ENCODE results near the gene SYNE2. TPM values are rescaled to one million over a fixed set of nuclear protein-coding genes. Genes with fewer than 3 reads are reported as not detected.

Gene SYNE2
- total and polyA plus RNA-seq, 2 donors from 2014 or later = 65.9 to 461 TPM

DNA sequence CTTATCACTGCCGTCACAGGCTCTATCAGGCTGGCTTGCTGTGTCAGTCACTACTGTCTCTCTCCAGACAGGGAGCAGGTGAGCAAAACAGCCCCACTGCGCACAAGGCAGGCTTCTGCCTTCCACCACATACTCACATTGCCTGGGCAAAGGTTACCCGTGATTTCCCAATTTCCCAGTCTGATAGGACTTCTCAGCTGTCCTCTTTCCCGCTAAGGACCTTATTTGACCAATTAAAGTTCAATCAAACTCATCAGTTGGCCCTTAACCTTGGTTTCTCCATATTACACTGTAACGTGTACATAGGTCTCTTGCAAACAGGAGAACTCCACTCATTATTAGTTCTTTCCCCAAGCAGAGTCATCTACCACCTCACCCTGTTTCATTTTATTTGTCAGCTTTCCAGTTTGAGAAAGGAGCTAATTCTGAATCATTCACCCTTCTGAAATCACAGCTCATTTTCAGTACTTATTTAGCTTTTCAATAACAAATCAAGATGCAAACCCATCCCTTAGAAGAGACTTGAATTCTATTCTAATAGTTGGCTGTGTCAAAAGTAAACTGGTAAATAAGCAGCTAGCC, 270.5 kb downstream of the SYNE2 start:
- Histone ChIP-seq H3K4me3 (ENCODE audit: low read length in 3 of 3) (no peak overlapping the region), H3K27ac (ENCODE audit: low read depth in 2 of 2, low read length in 2 of 2) (peak overlapping the region in 1 of 2 donors; percentile 3), H3K9ac (ENCODE audit: low read length in 3 of 3) (no peak overlapping the region), H3K9me3 (ENCODE audit: control insufficient read depth in 2 of 3, insufficient read depth in 1 of 3, low read length in 3 of 3) (no peaks in the 10 kb centered on the region), H3K4me1 (ENCODE audit: control insufficient read depth in 2 of 3, insufficient read depth in 2 of 3, low read depth in 1 of 3, low read length in 3 of 3) (no peaks in the 10 kb centered on the region), H3K36me3 (ENCODE audit: control insufficient read depth in 2 of 3, insufficient read depth in 3 of 3, low read length in 3 of 3) (peaks cover 15 to 57% (median 38%) of the 10 kb centered on the region in 3 donors), H3K27me3 (ENCODE audit: control insufficient read depth, insufficient read depth, low read length) (no peaks in the 10 kb centered on the region)
- FAIRE-seq (no peak), DNase-seq (peak in 1 of 5 donors; percentile 12)
- intact Hi-C loops (cut with DNase I) = no loop called here
- TF ChIP-seq, protein P1, sequence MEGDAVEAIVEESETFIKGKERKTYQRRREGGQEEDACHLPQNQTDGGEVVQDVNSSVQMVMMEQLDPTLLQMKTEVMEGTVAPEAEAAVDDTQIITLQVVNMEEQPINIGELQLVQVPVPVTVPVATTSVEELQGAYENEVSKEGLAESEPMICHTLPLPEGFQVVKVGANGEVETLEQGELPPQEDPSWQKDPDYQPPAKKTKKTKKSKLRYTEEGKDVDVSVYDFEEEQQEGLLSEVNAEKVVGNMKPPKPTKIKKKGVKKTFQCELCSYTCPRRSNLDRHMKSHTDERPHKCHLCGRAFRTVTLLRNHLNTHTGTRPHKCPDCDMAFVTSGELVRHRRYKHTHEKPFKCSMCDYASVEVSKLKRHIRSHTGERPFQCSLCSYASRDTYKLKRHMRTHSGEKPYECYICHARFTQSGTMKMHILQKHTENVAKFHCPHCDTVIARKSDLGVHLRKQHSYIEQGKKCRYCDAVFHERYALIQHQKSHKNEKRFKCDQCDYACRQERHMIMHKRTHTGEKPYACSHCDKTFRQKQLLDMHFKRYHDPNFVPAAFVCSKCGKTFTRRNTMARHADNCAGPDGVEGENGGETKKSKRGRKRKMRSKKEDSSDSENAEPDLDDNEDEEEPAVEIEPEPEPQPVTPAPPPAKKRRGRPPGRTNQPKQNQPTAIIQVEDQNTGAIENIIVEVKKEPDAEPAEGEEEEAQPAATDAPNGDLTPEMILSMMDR (IDR thresholded peaks at IDR 0.05; ENCODE audit: borderline replicate concordance, extremely low read depth, insufficient read depth) = no peak

DNA sequence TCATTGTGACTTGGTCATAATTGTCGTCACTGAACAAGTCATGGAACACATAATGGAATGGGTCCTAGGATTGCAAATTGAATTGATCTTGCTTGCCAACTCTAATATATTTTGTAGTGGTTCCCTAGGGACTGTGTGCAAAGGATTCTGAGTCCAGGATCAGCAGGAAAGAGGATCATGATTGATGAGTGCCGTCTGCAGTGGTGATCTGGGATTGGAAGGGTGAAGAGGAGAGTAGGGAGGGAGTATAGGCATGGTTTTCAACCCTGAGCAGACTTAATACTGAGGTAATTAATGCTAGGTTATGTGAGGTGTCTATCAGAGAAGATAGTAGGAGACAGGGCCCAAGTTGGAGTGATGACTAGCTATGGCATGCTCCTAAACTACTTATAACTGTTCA, 272.5 kb downstream of the SYNE2 start:
- FAIRE-seq = no peak
- intact Hi-C loops (cut with DNase I) = no loop called here
- no peak overlapping the region for H3K9ac ChIP-seq (ENCODE audit: low read length in 3 of 3)

DNA sequence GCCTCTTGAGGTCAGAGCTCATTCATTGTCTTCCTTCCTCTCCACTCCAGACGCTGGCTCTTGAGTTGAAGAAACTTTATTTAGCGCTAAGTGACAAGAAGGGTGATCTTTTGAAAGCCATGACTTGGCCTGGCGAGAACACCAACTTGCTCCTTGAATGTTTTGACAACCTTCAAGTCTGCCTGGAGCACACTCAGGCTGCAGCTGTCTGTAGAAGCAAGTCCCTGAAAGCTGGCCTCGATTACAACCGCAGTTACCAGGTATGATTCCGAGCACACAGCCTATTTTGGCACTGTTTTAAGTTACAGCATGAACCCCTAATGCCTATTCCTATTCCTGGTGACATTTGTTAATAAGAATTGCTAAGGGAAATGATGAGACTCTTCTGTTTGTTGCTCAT, 273.7 kb downstream of the SYNE2 start:
- Histone ChIP-seq H3K27ac (ENCODE audit: low read depth in 2 of 2, low read length in 2 of 2) (no peak overlapping the region), H3K4me1 (ENCODE audit: control insufficient read depth in 2 of 3, insufficient read depth in 2 of 3, low read depth in 1 of 3, low read length in 3 of 3) (no peaks in the 10 kb centered on the region), H3K9ac (ENCODE audit: low read length in 3 of 3) (no peak overlapping the region), H3K36me3 (ENCODE audit: control insufficient read depth in 2 of 3, insufficient read depth in 3 of 3, low read length in 3 of 3) (peaks cover 15 to 61% (median 53%) of the 10 kb centered on the region in 3 donors), H3K27me3 (ENCODE audit: control insufficient read depth, insufficient read depth, low read length) (no peaks in the 10 kb centered on the region), H3K4me3 (ENCODE audit: low read length in 3 of 3) (no peak overlapping the region), H3K9me3 (ENCODE audit: control insufficient read depth in 2 of 3, insufficient read depth in 1 of 3, low read length in 3 of 3) (no peaks in the 10 kb centered on the region)
- intact Hi-C loops (cut with DNase I) = no loop called here
- no peak for DNase-seq
- TF ChIP-seq, protein P1 (IDR thresholded peaks at IDR 0.05; ENCODE audit: borderline replicate concordance, extremely low read depth, insufficient read depth) = no peak
- FAIRE-seq = no peak

More for the DNA sequence above, 272.5 kb downstream of the SYNE2 start:
- Histone ChIP-seq H3K36me3 (ENCODE audit: control insufficient read depth in 2 of 3, insufficient read depth in 3 of 3, low read length in 3 of 3) (peaks cover 17 to 63% (median 47%) of the 10 kb centered on the region in 3 donors), H3K27me3 (ENCODE audit: control insufficient read depth, insufficient read depth, low read length) (no peaks in the 10 kb centered on the region), H3K27ac (ENCODE audit: low read depth in 2 of 2, low read length in 2 of 2) (no peak overlapping the region), H3K9me3 (ENCODE audit: control insufficient read depth in 2 of 3, insufficient read depth in 1 of 3, low read length in 3 of 3) (no peaks in the 10 kb centered on the region), H3K4me3 (ENCODE audit: low read length in 3 of 3) (no peak overlapping the region), H3K4me1 (ENCODE audit: control insufficient read depth in 2 of 3, insufficient read depth in 2 of 3, low read depth in 1 of 3, low read length in 3 of 3) (no peaks in the 10 kb centered on the region)
- DNase-seq = no peak
- TF ChIP-seq, protein P1 (IDR thresholded peaks at IDR 0.05; ENCODE audit: borderline replicate concordance, extremely low read depth, insufficient read depth) = no peak

Data from kidney (tissue), 14 donors.